HCT116 (cell line): ENCODE results near the gene NGFR. TPM values are rescaled to one million over a fixed set of nuclear protein-coding genes. Genes with fewer than 3 reads are reported as not detected.

Source experiments
- ATAC-seq: fragments of 200-7000 bp; cut with Tn5 transposase; 2 replicates; pipeline ENCODE4 v1.9.1; 2020; ENCODE audit warnings: mild to moderate bottlenecking, moderate library complexity
- BruUV-seq: library from RNA; stranded (reverse); fragments of 400-500 nt; replicated peaks from 2 replicates; lab custom pipeline; 2021; lab: Mats Ljungman, UMichigan
- CTCF ChIA-PET: fragments of 300-600 bp; sonication (Branson Sonifier 250); formaldehyde crosslinking; loops from one replicate; lab custom pipeline; 2021; ENCODE audit warnings: antibody characterized with exemption; lab: Charles Lee
- POLR2A ChIA-PET: fragments of 300-600, 350-600 bp; sonication (Branson Sonifier 250); formaldehyde crosslinking; loops from one replicate; lab custom pipeline; 2021; ENCODE audit warnings: antibody characterized with exemption; lab: Charles Lee
- RAD21 ChIA-PET, 2 experiments: fragments of 300-600 bp; sonication (Branson Sonifier 250); formaldehyde crosslinking; loops; one replicate each; lab custom pipeline; 2023; ENCODE audit warnings: low total read pairs in 2 of 2; ENCODE audit not compliant: uncharacterized antibody in 2 of 2, unreplicated experiment in 2 of 2, low non-redundant PET in 1 of 2; lab: Charles Lee
- DNase-seq: peaks from one replicate; pipeline ENCODE4 v3.0.0-alpha.2; 2010; ENCODE audit warnings: low read depth, low spot score
- H2AFZ ChIP-seq: fragments of 200-600 bp; shearing (Covaris generic), sonication (generic); 2 replicates; pipeline ENCODE4 v1.6.1; 2017; ENCODE audit warnings: low read depth, mixed run types, mixed read lengths, antibody characterized with exemption, low read length; ENCODE audit not compliant: poor library complexity, severe bottlenecking
- H3K27ac ChIP-seq: 2 replicates; pipeline ENCODE4 v1.5.1; 2012; ENCODE audit warnings: low read depth, low read length
- H3K27me3 ChIP-seq: fragments of 200-600 bp; sonication (generic); 2 replicates; pipeline ENCODE4 v1.6.1; 2016; ENCODE audit warnings: mixed run types, low read length, mixed read lengths; ENCODE audit not compliant: insufficient read depth
- H3K36me3 ChIP-seq, 2 experiments: fragments of 200-500 bp in 1 of 2; fragments of 200-600 bp in 1 of 2; sonication (Bioruptor generic) in 1 of 2; sonication (generic) in 1 of 2; 2 replicates each; pipeline versions ENCODE4 v1.5.1 to v1.6.1; 2014 to 2016; ENCODE audit warnings: low read length in 2 of 2, inconsistent platforms in 1 of 2, mixed read lengths in 1 of 2, mixed run types in 1 of 2; ENCODE audit not compliant: insufficient read depth in 2 of 2, control insufficient read depth in 1 of 2
- H3K4me1 ChIP-seq, 2 experiments: fragments of 200-600 bp in 1 of 2; sonication (generic) in 1 of 2; 2 replicates each; pipeline versions ENCODE4 v1.5.1 to v1.6.1; 2012 to 2017; ENCODE audit warnings: low read length in 2 of 2, inconsistent platforms in 1 of 2, mild to moderate bottlenecking in 1 of 2, mixed read lengths in 1 of 2, mixed run types in 1 of 2, moderate library complexity in 1 of 2; ENCODE audit not compliant: insufficient read depth in 2 of 2, control insufficient read depth in 1 of 2
- H3K4me2 ChIP-seq: fragments of 200-600 bp; sonication (generic); 2 replicates; pipeline ENCODE4 v1.6.1; 2017; ENCODE audit warnings: mixed run types, low read length, mixed read lengths
- H3K4me3 ChIP-seq, 2 experiments: fragments of 200-600 bp in 1 of 2; sonication (generic) in 1 of 2; replicated peaks in 1 of 2; 2 replicates each; pipeline ENCODE4 v1.5.1; 2011 to 2016; ENCODE audit warnings: low read length in 2 of 2, control low read depth in 1 of 2, low read depth in 1 of 2, mild to moderate bottlenecking in 1 of 2, mixed read lengths in 1 of 2, mixed run types in 1 of 2
- H3K79me2 ChIP-seq: fragments of 200-600 bp; sonication (generic); 2 replicates; pipeline ENCODE4 v1.6.1; 2017; ENCODE audit warnings: mild to moderate bottlenecking, mixed run types, low read length, moderate library complexity, mixed read lengths; ENCODE audit not compliant: insufficient read depth
- H3K9ac ChIP-seq: fragments of 200-600 bp; sonication (generic); 2 replicates; pipeline ENCODE4 v1.6.1; 2016; ENCODE audit warnings: low read length, mixed read lengths
- H3K9me2 ChIP-seq: fragments of 200-600 bp; sonication (generic), shearing (Covaris generic); 2 replicates; pipeline ENCODE4 v1.6.1; 2017; ENCODE audit warnings: mixed run types, mild to moderate bottlenecking, moderate library complexity; ENCODE audit not compliant: insufficient read depth
- H3K9me3 ChIP-seq, 2 experiments: fragments of 200-500 bp in 1 of 2; fragments of 200-600 bp in 1 of 2; sonication (Bioruptor generic) in 1 of 2; sonication (generic) in 1 of 2; 2 replicates each; pipeline ENCODE4 v1.6.1; 2014 to 2017; ENCODE audit warnings: low read length in 2 of 2, mixed read lengths in 2 of 2, inconsistent platforms in 1 of 2, low read depth in 1 of 2, mild to moderate bottlenecking in 1 of 2, mixed run types in 1 of 2, moderate library complexity in 1 of 2; ENCODE audit not compliant: control insufficient read depth in 1 of 2, insufficient read depth in 1 of 2
- H4K20me1 ChIP-seq: fragments of 200-600 bp; sonication (generic), shearing (Covaris generic); 2 replicates; pipeline ENCODE4 v1.6.1; 2017; ENCODE audit warnings: mixed run types, mild to moderate bottlenecking, moderate library complexity; ENCODE audit not compliant: insufficient read depth
- EGR1 ChIP-seq: IDR thresholded peaks from 2 replicates; pipeline ENCODE4 v1.6.1; 2012; ENCODE audit warnings: low read depth
- POLR2AphosphoS5 ChIP-seq: IDR thresholded peaks from 2 replicates; pipeline ENCODE4 v1.6.1; 2011; ENCODE audit warnings: mild to moderate bottlenecking, low read depth, low read length, moderate library complexity
- RAD21 ChIP-seq: IDR thresholded peaks from 2 replicates; pipeline ENCODE4 v1.6.1; 2012; ENCODE audit warnings: low read depth, mild to moderate bottlenecking
- SP1 ChIP-seq: IDR thresholded peaks from 2 replicates; pipeline ENCODE4 v1.6.1; 2012; ENCODE audit warnings: low read depth
- YY1 ChIP-seq: IDR thresholded peaks from 2 replicates; pipeline ENCODE4 v1.6.1; 2011; ENCODE audit warnings: low read length, low read depth, moderate library complexity, mild to moderate bottlenecking; ENCODE audit not compliant: insufficient replicate concordance; ENCODE audit errors: extremely low read depth
- intact Hi-C: fragments of 100-400 bp; cut with micrococcal nuclease; formaldehyde crosslinking; loops from 2 replicates; pipeline ENCODE4 v1.10.0; 2022
- total RNA-seq: library from RNA; stranded (reverse); gene quantifications from one replicate; pipeline ENCODE4 v1.2.1, GENCODE V29; 2021; ENCODE audit not compliant: unreplicated experiment
- TF ChIP-seq, protein P1 (sequence below), 3 experiments: fragments of 200-600 bp in 1 of 3; sonication (generic) in 1 of 3; IDR thresholded peaks in 2 of 3; conservative IDR thresholded peaks in 1 of 3; 2 replicates each; pipeline ENCODE4 v1.5.1; 2012 to 2017; ENCODE audit warnings: low read depth in 2 of 3, low read length in 2 of 3, antibody characterized with exemption in 1 of 3, borderline replicate concordance in 1 of 3, control low read depth in 1 of 3, mild to moderate bottlenecking in 1 of 3, mixed read lengths in 1 of 3, mixed run types in 1 of 3, moderate library complexity in 1 of 3; ENCODE audit not compliant: insufficient read depth in 1 of 3

Gene NGFR
- total RNA-seq, 1 experiment from 2014 or later, result 6.1 TPM

DNA sequence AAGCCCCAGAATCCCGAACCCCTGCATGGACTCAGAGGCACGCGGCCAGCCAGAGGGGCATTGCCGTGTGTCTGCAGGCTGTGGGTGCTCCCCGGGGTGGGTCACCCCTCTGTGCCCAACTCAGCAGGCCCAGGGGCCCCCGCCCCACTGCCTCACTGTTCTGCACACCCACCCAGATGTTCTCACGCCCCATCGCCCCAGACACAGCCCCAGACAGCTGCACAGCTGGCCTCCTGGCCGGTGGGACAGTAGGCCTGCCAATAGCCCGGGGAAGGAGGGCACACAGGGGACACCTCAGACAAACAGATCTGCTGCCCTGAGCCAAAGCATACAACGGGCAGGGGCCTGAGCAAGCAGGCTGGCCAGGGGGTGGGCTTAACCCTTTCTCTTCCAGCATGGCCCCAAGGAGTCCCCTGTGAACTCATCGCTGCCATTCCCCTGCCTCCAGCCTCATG is 53.0 kb downstream of the NGFR start (continued):
- TF ChIP-seq EGR1, result no peak

DNA sequence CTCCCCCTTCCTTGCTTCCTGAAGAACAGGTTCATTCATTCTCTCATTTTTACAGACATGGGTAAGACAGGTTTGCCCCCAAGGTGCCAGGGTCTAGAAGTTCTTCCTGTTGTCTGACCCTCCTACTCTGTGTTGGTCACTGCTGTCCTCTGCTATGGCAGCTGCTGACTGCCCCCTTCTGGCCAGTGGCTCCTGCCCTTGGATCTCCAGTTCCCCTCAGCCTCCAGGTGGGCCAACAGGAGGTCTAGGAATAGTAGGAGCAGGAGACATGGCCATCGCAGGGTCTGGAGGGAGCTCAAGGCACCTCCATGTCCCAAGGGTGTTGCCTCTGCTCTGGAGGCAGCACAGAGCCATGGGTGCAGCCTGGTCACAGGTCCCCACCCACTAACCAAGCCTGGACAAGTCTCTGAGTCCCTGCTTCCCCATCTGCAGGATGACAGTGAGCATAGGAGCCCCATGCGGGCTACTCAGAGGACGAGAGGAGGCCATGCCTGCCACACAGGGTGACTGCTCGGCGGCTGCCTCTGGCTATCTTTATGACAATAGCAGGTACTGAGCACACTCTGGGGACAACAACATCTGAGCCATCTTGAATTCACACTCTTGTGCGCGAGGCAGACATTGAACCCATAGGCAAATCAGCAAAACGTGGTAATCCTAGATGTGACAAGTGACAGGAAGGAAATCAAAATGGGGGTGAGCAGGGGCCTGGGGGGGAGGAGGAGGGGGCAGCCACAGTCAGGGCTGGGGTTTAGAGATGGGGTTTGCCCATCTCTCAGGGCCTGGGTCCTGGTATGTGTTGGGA is 53.6 kb downstream of the NGFR start:
- Histone ChIP-seq H4K20me1 (no peaks in the 10 kb centered on the region), H2AFZ (no peak overlapping the region), H3K9me2 (no peaks in the 10 kb centered on the region), H3K4me3 (no peak overlapping the region), H3K79me2 (no peaks in the 10 kb centered on the region), H3K36me3 (no peaks in the 10 kb centered on the region), H3K9ac (no peak overlapping the region), H3K27ac (no peak overlapping the region), H3K27me3 (no peaks in the 10 kb centered on the region), H3K4me2 (no peak overlapping the region), H3K4me1 (no peaks in the 10 kb centered on the region), H3K9me3 (no peaks in the 10 kb centered on the region; a peak in 1 of 4 replicates)
- intact Hi-C loops, result loop anchor here (1.0 to 2.0 kb wide), 4 partner anchors 54 to 233 kb away; partner anchors contain the start of gene NGFR
- ChIA-PET RAD21 (interaction anchor here in 1 of 2 experiments (0.6 kb wide), 1 partner anchor 58 kb away, joined by 4 read pairs; no protein-coding TSS in a partner anchor), CTCF (interaction anchor here (1.1 to 1.5 kb wide), 5 partner anchors 52 to 234 kb away, joined by 3 to 5 read pairs (median 3); partner anchors contain the start of gene PHB1), POLR2A (no interaction called here)
- peak; percentile 88 for ATAC-seq
- no TSS peak for BruUV-seq
- TF ChIP-seq POLR2AphosphoS5, result no peak
- TF ChIP-seq, protein P1, sequence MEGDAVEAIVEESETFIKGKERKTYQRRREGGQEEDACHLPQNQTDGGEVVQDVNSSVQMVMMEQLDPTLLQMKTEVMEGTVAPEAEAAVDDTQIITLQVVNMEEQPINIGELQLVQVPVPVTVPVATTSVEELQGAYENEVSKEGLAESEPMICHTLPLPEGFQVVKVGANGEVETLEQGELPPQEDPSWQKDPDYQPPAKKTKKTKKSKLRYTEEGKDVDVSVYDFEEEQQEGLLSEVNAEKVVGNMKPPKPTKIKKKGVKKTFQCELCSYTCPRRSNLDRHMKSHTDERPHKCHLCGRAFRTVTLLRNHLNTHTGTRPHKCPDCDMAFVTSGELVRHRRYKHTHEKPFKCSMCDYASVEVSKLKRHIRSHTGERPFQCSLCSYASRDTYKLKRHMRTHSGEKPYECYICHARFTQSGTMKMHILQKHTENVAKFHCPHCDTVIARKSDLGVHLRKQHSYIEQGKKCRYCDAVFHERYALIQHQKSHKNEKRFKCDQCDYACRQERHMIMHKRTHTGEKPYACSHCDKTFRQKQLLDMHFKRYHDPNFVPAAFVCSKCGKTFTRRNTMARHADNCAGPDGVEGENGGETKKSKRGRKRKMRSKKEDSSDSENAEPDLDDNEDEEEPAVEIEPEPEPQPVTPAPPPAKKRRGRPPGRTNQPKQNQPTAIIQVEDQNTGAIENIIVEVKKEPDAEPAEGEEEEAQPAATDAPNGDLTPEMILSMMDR (IDR thresholded peaks at IDR 0.05 in 2 of 3, conservative IDR thresholded peaks at IDR 0.05 in 1 of 3; ENCODE audit: borderline replicate concordance in 1 of 3, insufficient read depth in 1 of 3, low read depth in 2 of 3, low read length in 2 of 3), result peak; percentile 86 to 96 (median 91)
- no peak for TF ChIP-seq YY1
- TF ChIP-seq EGR1, result no peak
- peak; percentile 97 for TF ChIP-seq RAD21
- no peak for TF ChIP-seq SP1
- DNase-seq, result peak; percentile 27
